HL-60 (cell line): Measurements from ENCODE around the gene ARMC9.

Experiments used
- DNase-seq, 2 experiments: peaks; one replicate each; pipeline ENCODE4 v3.0.0-alpha.2; 2010 to 2020; ENCODE audit warnings: low read depth in 1 of 2, low spot score in 1 of 2
- H3K27ac ChIP-seq: fragments of 250-450 bp; sonication (Bioruptor Pico); replicated peaks from 2 replicates; pipeline ENCODE4 v1.5.1; 2020; ENCODE audit warnings: mild to moderate bottlenecking, moderate library complexity
- H3K27me3 ChIP-seq: fragments of 250-450 bp; sonication (Bioruptor Pico); 2 replicates; pipeline ENCODE4 v1.5.1; 2021; ENCODE audit warnings: mild to moderate bottlenecking, moderate library complexity; ENCODE audit not compliant: insufficient read depth, poor library complexity, severe bottlenecking
- H3K4me3 ChIP-seq: replicated peaks from 2 replicates; pipeline ENCODE4 v1.5.1; 2011; ENCODE audit warnings: mild to moderate bottlenecking, control low read depth, low read length; ENCODE audit not compliant: insufficient read depth
- CTCF ChIP-seq: IDR thresholded peaks from one replicate; pipeline ENCODE4 v1.5.1; 2011; ENCODE audit warnings: low read length, control low read depth, inconsistent platforms; ENCODE audit not compliant: insufficient read depth
- GABPA ChIP-seq: IDR thresholded peaks from 2 replicates; pipeline ENCODE4 v1.6.1; 2012; ENCODE audit warnings: low read depth
- POLR2AphosphoS5 ChIP-seq: IDR thresholded peaks from 2 replicates; pipeline ENCODE4 v1.6.1; 2012; ENCODE audit warnings: low read depth
- REST ChIP-seq: IDR thresholded peaks from 2 replicates; pipeline ENCODE4 v1.6.1; 2012; ENCODE audit warnings: low read depth; ENCODE audit not compliant: insufficient replicate concordance
- SPI1 ChIP-seq: IDR thresholded peaks from 2 replicates; pipeline ENCODE4 v1.6.1; 2012; ENCODE audit warnings: low read depth, mild to moderate bottlenecking, borderline replicate concordance

Gene ARMC9

GRCh38 chr2:231378026-231378722 is 179.7 kb downstream of the ARMC9 start:
- Histone ChIP-seq H3K27ac (no peak overlapping the region), H3K4me3 (no peak overlapping the region), H3K27me3 (no peaks in the 10 kb centered on the region)
- TF ChIP-seq GABPA (no peak), SPI1 (no peak), CTCF (no peak), REST (no peak)
- no peak for DNase-seq

GRCh38 chr2:231379266-231380215 is 181.1 kb downstream of the ARMC9 start:
- DNase-seq, result no peak
- TF ChIP-seq REST (no peak), CTCF (no peak), SPI1 (no peak), POLR2AphosphoS5 (no peak), GABPA (no peak)
- Histone ChIP-seq H3K4me3 (no peak overlapping the region), H3K27ac (no peak overlapping the region), H3K27me3 (no peaks in the 10 kb centered on the region)

GRCh38 chr2:231380307-231380706 is 181.9 kb downstream of the ARMC9 start:
- Histone ChIP-seq H3K27me3 (no peaks in the 10 kb centered on the region), H3K4me3 (no peak overlapping the region), H3K27ac (no peak overlapping the region)
- TF ChIP-seq REST (no peak), CTCF (no peak), POLR2AphosphoS5 (no peak), GABPA (no peak), SPI1 (no peak)
- DNase-seq, result no peak
